ENCODE results near the gene GPR146. TPM values are rescaled to one million over a fixed set of nuclear protein-coding genes. Genes with fewer than 3 reads are reported as not detected.

Gene GPR146
- total and polyA plus RNA-seq, 9 of the 15 experiments (the other 6 are each of a cell fraction or from before 2014, with no cell fraction given): 0.22 to 3.6 (median 0.64) TPM; not detected in 2

GRCh38 chr7:1044189-1045068, at the start of gene GPR146 (continued):
- TF ChIP-seq, protein P1, sequence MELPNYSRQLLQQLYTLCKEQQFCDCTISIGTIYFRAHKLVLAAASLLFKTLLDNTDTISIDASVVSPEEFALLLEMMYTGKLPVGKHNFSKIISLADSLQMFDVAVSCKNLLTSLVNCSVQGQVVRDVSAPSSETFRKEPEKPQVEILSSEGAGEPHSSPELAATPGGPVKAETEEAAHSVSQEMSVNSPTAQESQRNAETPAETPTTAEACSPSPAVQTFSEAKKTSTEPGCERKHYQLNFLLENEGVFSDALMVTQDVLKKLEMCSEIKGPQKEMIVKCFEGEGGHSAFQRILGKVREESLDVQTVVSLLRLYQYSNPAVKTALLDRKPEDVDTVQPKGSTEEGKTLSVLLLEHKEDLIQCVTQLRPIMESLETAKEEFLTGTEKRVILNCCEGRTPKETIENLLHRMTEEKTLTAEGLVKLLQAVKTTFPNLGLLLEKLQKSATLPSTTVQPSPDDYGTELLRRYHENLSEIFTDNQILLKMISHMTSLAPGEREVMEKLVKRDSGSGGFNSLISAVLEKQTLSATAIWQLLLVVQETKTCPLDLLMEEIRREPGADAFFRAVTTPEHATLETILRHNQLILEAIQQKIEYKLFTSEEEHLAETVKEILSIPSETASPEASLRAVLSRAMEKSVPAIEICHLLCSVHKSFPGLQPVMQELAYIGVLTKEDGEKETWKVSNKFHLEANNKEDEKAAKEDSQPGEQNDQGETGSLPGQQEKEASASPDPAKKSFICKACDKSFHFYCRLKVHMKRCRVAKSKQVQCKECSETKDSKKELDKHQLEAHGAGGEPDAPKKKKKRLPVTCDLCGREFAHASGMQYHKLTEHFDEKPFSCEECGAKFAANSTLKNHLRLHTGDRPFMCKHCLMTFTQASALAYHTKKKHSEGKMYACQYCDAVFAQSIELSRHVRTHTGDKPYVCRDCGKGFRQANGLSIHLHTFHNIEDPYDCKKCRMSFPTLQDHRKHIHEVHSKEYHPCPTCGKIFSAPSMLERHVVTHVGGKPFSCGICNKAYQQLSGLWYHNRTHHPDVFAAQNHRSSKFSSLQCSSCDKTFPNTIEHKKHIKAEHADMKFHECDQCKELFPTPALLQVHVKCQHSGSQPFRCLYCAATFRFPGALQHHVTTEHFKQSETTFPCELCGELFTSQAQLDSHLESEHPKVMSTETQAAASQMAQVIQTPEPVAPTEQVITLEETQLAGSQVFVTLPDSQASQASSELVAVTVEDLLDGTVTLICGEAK (IDR thresholded peaks at IDR 0.05): no peak
- TF ChIP-seq, protein P1 (CRISPR knock-in tag; IDR thresholded peaks at IDR 0.05): no peak
- TF ChIP-seq TBP (optimal IDR thresholded peaks at IDR 0.05; ENCODE audit: low read depth, low read length): peak; percentile 35
- TF ChIP-seq RFX5 (IDR thresholded peaks at IDR 0.05; ENCODE audit: low read depth, low read length): no peak
- TF ChIP-seq, protein P2, sequence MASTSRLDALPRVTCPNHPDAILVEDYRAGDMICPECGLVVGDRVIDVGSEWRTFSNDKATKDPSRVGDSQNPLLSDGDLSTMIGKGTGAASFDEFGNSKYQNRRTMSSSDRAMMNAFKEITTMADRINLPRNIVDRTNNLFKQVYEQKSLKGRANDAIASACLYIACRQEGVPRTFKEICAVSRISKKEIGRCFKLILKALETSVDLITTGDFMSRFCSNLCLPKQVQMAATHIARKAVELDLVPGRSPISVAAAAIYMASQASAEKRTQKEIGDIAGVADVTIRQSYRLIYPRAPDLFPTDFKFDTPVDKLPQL (IDR thresholded peaks at IDR 0.05; ENCODE audit: extremely low read depth, insufficient read length): no peak
- peak; percentile 39; the same call in 1 of the 2 replicates for TF ChIP-seq LCOR (CRISPR knock-in tag; IDR thresholded peaks at IDR 0.05)
- peak; percentile 17; the same call in 1 of the 2 replicates for TF ChIP-seq ETS1 (conservative IDR thresholded peaks at IDR 0.05; ENCODE audit: control insufficient read depth, low read depth, low read length)
- TF ChIP-seq ZNF668 (CRISPR knock-in tag; IDR thresholded peaks at IDR 0.05): no peak
- TF ChIP-seq HNRNPK (IDR thresholded peaks at IDR 0.05; ENCODE audit: low read depth, low read length, poor library complexity, severe bottlenecking): no peak
- TF ChIP-seq TRIM28 (IDR thresholded peaks at IDR 0.05): no peak
- TF ChIP-seq SMC3 (conservative IDR thresholded peaks at IDR 0.05; ENCODE audit: insufficient read depth, low read depth, low read length): no peak
- 0 out of 4 replicates have a peak, but pooled peaks of 1 of the 2 experiments have one; percentile 40 for TF ChIP-seq RCOR1 (IDR thresholded peaks at IDR 0.05; ENCODE audit: borderline replicate concordance in 1 of 2, low read depth in 2 of 2, low read length in 2 of 2)
- TF ChIP-seq ZNF444 (CRISPR knock-in tag; IDR thresholded peaks at IDR 0.05): no peak
